Activated CD4-positive, alpha-beta T cell treated with anti-CD3 and anti-CD28 coated beads for 4 hours (primary cell): Measurements from ENCODE around the gene TNFSF9.
A peak's percentile ranks its signal among the peaks of the same experiment; 100 is the strongest.
"Not testable (repeated sequence)": the region's sequence is repeated elsewhere in the genome, so short reads cannot be mapped to it uniquely, and the experiment has no call there.

ENCODE experiments used
- DNase-seq, 2 donors: peaks; one replicate each; pipeline ENCODE4 v3.0.0-alpha.2; 2020

TNFSF9 gene

DNA sequence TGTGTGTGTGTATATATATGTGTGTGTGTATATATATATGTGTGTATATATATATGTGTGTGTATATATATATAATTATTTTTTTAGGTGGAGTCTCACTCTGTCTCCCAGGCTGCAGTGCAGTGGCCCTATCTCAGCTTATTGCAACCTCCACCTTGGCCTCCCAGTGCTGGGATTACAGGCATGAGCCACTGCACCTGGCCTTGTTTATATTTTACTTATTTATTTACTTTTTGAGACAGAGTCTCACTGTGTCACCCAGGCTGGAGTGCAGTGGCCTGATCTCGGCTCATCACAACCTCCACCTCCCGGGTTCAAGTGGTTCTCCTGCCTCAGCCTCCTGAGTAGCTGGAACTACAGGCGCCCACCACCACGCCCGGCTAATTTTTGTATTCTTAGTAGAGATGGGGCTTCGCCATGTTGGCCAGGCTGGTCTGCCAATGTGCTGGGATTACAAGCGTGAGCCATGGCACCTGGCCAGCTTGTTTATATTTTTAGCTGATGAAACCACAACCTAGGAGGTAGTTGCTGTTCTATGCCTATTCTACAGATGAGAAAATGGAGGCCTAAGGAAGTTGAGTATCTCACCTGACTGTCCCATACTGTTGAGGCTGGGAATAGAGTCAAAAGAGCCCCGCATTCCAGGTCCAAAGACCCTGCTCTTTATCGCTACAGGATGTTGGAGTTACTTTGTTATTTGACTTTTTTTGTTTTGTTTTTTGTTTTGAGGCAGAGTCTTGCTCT lies 22.6 kb upstream of the TNFSF9 start:
- not testable (repeated sequence) for DNase-seq

DNA sequence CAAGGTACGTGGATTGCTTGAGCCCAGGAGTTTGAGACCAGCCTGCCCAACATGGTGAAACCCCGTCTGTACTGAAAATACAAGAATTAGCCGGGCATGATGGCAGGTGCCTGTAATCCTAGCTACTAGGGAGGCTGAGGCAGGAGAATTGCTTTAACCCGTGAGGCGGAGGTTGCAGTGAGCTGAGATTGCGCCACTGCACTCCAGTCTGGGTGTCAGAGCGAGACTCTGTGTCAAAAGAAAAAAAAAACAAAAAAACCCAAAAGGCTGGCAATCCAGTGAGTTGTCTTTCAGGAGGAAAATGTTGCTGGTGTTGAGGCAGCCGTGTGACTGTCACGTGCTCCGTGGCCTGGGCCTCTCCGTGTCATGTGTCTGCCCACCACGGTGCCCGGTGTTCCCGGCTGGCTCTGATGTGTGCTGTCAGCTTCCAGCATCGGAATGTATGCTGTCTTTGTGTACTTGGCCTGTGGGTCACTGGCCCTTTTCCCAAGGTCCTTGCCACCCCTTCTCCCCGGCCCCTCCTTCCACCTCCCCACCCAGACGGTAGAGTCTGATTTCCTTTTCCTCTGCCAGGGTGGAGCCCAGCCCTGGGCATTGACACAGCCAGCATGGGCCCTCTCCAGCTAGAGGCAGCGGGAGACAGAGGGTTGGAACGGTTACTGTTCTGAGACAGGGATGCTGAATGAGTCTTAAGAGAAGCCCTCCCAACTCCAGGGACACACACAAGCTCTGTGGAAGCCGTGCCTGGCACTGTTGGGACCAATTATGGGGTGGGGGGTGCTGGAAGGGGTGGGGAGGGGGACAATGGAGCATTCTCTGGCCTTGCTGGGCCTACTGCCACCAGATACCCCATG lies 21.5 kb upstream of the TNFSF9 start:
- no peak for DNase-seq

GRCh38 chr19:6510618-6511017 lies 20.2 kb upstream of the TNFSF9 start:
- DNase-seq: no peak

GRCh38 chr19:6514089-6514488 lies 16.7 kb upstream of the TNFSF9 start:
- no peak for DNase-seq

GRCh38 chr19:6514926-6515544 lies 15.8 kb upstream of the TNFSF9 start:
- no peak for DNase-seq

DNA sequence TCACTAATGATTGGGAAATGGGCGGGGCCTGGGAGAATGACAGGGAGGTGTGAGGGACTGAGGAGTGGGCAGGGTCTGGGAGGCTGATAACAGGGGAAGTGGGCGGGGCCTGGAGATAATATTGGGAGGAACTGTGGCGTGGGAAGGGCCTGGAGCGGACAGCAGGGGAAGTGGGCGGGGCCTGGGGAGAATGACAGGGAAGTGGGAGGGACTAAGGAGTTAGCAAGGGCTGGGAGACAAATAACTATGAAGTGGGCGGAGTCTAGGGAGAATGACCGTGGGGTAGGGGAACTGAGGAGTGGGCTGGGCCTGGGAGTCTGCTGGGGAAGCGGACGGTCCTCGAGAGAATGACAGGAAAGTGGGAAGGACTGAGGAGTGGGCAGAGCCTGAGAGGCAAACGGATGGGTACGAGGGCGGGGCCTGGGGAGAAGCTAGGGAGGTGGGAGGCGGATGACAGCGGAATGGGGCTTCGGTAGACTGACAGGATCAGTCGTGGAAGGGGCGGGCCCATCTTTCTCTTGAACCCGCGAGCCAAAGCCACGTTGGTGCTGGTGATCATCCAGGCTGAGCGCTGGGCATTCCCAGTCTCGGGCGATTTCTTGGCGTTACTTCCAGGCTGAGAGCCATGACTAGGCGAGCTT lies 14.7 kb upstream of the TNFSF9 start:
- DNase-seq: peak; percentile 51 to 58

GRCh38 chr19:6516659-6517291 lies 14.1 kb upstream of the TNFSF9 start:
- peak; percentile 92 to 93 for DNase-seq

DNA sequence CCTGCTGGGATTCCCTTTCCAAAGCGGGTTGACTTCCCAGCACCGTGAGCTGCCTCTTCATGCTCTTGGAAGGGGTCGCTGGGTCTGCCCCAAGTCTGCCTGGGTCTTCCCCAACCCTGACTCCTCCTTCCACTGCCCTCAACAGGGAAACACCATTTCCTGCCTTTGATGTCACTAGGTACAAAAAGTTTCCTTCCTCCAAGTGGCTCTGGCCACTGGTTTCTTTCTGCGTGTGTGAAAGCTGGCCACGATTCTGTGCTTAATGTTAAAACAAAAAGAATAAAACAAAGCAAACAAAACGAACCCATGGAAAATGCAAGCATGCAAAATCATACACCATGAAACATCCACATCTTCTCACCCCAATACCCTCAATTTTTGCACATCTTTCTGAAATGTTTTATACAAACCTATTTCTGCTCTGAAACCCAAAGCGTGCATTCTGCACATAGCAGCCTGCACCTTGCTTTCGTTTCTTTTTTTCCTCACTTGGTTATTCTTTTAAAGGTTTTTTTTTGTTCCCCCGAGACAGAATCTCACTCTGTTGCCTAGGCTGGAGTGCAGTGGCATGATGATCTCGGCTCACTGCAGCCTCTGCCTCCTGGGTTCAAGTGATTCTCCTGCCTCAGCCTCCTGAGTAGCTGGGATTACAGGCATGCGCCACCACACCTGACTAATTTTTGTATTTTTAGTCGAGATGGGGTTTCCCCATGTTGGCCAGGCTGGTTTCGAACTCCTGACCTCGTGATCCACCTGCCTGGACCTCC lies 12.5 kb upstream of the TNFSF9 start:
- no peak for DNase-seq

DNA sequence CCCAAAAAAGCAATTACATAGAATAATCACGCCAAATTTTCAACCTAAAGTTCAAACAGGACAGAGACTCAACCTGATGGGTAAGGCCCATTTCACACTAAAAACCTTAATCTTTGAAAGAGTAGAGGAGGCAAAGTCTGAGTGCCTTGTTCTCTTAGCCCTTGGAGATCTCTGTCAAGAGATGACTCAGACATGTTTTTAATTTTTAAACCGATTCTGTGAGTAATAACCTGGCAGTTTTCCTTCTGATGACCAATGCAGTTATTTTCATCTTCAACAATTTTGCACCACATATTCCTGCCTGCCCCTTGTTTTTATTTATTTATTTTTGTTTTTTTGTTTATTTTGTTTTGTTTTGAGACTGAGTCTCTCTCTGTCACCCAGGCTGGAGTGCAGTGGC lies 11.5 kb upstream of the TNFSF9 start:
- DNase-seq: no peak

DNA sequence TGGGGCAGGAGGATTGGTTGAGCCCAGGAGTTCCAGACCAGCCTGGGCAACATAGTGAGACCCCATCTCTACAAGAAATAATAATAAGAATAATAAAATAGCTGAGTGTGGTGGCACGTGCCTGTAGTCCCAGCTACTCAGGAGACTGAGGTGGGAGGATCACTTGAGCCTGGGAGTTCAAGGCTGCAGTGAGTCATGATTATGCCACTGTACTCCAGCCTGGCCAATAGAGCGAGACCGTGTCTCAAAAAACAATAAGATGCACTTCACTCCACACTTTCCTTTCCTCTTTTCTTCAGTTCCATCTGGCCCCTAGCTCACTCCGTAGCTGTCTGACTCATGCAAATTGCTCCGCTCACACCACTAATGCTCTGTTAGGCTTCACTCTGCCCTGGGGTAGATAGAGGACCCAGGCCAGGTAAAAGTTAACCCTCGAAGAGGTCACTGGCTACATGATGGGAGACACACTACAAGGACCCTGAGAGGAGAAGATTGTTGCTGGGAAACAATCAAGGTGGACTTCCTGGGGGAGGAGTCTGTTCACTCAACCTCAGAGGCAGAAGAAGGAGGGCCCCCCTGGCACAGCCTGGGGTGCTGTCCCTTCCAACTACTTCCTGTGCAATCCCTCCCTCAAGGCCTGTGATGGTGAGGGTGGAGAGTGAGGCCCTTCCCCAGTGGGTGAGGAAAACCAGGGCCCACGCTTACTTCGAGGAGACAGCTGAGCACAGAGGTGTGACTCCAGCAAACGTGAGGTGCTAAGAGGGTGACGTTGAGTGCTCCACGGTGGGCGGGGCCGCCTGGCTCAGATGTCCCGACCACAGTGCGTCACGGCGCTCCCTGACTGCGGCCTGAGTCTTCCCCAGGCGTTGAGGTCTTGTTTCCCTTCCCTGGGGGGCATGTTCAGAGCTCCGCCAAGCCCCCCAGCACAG lies 8.8 kb upstream of the TNFSF9 start:
- DNase-seq: peak; percentile 50 to 64

DNA sequence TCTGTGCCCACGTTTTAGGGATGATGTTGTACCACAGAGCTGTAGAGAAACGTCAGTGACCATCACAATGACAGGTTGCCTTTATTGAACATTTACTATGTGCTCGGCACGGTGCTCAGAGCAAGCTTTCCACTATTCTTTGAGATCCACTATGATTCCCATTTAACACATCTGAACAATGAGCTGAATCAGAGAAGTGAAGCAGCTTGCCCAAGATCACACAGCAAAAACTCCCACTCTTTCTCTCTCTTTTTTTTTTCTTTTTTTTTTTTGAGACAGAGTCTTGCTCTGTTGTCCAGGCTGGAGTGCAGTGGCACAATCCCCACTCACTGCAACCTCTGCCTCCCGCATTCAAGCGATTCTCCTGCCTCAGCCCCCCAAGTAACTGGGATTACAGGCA lies 8.1 kb upstream of the TNFSF9 start:
- no peak for DNase-seq

GRCh38 chr19:6524311-6524710 lies 6.5 kb upstream of the TNFSF9 start:
- DNase-seq: no peak

DNA sequence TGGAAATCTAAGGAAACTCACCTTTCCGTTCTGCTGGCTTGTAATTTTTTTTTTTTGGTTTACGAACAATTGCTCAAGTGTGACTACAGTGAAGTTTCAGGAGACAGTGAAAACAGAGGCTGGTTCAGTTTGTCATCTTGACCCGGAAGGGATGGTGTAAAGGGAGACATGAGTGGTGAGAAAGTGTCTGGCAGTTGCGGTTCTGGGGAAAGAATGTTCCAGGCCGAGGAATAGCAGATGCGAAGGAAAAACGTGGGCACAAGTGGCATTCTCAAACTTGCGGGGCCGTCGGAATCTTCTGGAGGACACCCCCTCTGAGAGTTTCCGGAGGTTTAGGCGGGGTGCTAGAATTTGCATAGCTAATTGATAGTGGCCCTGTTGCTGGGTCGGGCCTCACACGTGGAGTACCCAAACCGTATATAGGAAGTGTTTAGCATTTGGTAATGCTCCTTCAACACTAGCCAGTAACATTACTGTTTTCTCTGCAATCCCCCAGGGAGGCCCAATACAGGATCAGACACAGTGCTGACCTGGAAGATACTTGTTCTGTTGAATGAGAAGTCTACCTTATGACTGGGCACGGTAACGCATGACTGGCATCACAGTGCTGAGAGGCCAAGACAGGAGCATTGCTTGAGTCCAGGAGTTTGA lies 2.8 kb upstream of the TNFSF9 start:
- DNase-seq: no peak

- DNase-seq: no peak
These were observed 2.2 kb upstream of the TNFSF9 start for GRCh38 chr19:6528544-6529121.

- no peak for DNase-seq
These were observed 1.5 kb upstream of the TNFSF9 start for GRCh38 chr19:6529351-6529750.

GRCh38 chr19:6529937-6530385 lies 865 bp upstream of the TNFSF9 start:
- no peak for DNase-seq

- peak in 1 of 2 donors; percentile 18 for DNase-seq
These were observed 533 bp downstream of the TNFSF9 start for GRCh38 chr19:6531163-6531955.

DNA sequence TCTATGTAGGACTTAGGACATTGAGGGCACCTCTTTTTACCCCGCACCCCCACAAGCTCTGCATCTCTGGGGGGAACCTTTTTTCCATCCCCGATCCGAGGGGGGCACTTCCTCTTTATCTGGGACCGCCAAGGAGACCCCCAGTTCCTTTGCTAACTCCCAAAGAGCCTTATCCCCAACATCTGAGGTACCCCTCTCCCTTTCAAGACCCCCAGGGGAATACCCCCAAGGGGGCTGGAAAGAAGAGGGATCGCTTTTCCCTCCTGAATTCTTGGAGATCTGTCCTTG lies 1.1 kb downstream of the TNFSF9 start:
- no peak for DNase-seq
